ENCODE results near the gene DNAJC24. TPM values are rescaled to one million over a fixed set of nuclear protein-coding genes. Genes with fewer than 3 reads are reported as not detected.

DNAJC24 gene
- total RNA-seq, 1 donor from 2014 or later: 21.9 TPM

DNA sequence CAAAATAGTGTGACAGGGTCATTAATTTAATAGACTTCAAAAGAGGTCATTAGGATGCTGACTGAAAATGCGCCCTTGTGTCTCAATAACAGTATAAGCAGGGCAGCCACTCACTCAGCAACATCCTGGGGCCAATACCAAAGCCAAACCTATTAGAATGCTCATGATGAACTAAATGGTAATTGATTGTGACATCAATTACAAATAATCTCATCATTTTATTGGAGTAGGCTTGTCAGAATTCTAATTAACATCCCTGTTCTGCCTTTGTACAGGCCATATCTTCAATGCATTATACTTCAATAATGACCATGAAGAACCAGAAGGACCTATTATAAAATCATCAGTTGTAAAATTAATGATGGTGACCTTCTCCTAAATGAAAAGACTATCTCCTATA lies 64.2 kb downstream of the DNAJC24 start:
- H3K27ac Mint-ChIP-seq: no peak overlapping the region
- H3K36me3 Mint-ChIP-seq (ENCODE audit: insufficient read depth): peaks cover 25% of the 10 kb centered on the region
- DNase-seq (ENCODE audit: low spot score, unreplicated experiment): no peak
- H3K27me3 Mint-ChIP-seq: no peaks in the 10 kb centered on the region
- H3K9me3 Mint-ChIP-seq (ENCODE audit: low read depth): peaks cover 12% of the 10 kb centered on the region
- TF ChIP-seq, protein P1, sequence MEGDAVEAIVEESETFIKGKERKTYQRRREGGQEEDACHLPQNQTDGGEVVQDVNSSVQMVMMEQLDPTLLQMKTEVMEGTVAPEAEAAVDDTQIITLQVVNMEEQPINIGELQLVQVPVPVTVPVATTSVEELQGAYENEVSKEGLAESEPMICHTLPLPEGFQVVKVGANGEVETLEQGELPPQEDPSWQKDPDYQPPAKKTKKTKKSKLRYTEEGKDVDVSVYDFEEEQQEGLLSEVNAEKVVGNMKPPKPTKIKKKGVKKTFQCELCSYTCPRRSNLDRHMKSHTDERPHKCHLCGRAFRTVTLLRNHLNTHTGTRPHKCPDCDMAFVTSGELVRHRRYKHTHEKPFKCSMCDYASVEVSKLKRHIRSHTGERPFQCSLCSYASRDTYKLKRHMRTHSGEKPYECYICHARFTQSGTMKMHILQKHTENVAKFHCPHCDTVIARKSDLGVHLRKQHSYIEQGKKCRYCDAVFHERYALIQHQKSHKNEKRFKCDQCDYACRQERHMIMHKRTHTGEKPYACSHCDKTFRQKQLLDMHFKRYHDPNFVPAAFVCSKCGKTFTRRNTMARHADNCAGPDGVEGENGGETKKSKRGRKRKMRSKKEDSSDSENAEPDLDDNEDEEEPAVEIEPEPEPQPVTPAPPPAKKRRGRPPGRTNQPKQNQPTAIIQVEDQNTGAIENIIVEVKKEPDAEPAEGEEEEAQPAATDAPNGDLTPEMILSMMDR (IDR thresholded peaks at IDR 0.05; ENCODE audit: unreplicated experiment): no peak
- no peak overlapping the region for H3K4me3 Mint-ChIP-seq (ENCODE audit: low read depth)
- H3K4me1 Mint-ChIP-seq (ENCODE audit: low read depth): peaks cover 1% of the 10 kb centered on the region

DNA sequence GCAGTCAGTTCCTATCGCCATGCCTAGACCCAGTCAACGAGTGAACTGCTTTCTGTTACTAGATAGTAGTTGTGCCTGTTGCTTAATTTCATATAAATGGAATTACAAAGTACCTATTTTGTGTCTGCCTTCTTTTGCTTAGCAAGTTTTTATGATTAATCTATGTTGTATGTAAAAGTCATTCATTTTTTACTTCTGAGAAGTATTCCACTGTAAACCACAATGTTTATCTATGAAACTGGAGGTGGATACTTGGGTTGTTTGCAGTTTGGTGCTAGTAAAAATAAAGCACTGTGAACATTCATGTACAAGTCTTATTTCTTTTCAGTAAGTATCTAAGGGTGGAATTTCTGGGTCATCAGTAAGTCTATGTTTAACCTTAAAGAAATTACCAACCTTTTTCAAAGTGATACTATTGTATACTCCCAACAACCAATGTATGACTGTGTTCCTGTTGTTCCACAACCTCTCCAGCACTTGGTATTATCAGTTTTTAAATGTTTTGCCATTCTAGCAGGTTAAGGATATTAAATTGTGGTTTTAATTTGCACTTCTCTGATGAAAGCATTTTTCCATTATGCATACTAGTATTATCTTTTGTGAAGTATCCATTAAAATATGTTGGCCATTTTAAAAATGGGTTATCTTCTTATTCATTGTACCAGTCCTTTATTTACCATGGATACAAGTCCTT lies 68.2 kb downstream of the DNAJC24 start:
- H3K4me3 Mint-ChIP-seq (ENCODE audit: low read depth): no peak overlapping the region
- peaks cover 19% of the 10 kb centered on the region for H3K4me1 Mint-ChIP-seq (ENCODE audit: low read depth)

DNA sequence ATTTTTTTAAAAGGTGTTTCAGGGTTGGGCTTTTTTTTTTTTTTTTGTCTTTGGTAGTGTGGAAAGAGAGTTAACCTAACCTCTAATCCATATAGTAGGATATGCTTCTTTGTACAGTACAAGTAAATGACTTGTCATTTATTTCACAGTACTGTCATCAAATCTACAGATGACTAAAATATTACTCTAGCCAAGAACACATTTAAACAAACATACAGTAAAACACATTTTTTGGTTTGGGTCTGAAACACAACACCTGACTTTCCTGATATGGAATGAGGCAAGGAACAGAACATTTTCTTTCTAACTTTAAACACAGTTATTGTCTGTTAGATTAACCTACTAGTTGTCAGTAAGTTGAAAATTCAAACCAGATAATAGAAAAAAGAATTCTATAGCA lies 71.6 kb downstream of the DNAJC24 start:
- TF ChIP-seq, protein P1 (IDR thresholded peaks at IDR 0.05; ENCODE audit: unreplicated experiment): no peak
- Mint-ChIP-seq H3K27me3 (no peaks in the 10 kb centered on the region), H3K4me1 (ENCODE audit: low read depth) (peaks cover 30% of the 10 kb centered on the region), H3K36me3 (ENCODE audit: insufficient read depth) (peaks cover 16% of the 10 kb centered on the region), H3K9me3 (ENCODE audit: low read depth) (peaks cover 19% of the 10 kb centered on the region), H3K4me3 (ENCODE audit: low read depth) (no peak overlapping the region), H3K27ac (peak overlapping the region; percentile 50)
- DNase-seq (ENCODE audit: low spot score, unreplicated experiment): no peak

More for the DNA sequence above, 68.2 kb downstream of the DNAJC24 start:
- Mint-ChIP-seq H3K9me3 (ENCODE audit: low read depth) (peaks cover 19% of the 10 kb centered on the region), H3K27me3 (no peaks in the 10 kb centered on the region), H3K36me3 (ENCODE audit: insufficient read depth) (peaks cover 19% of the 10 kb centered on the region), H3K27ac (no peak overlapping the region)
- TF ChIP-seq, protein P1 (IDR thresholded peaks at IDR 0.05; ENCODE audit: unreplicated experiment): no peak
- DNase-seq (ENCODE audit: low spot score, unreplicated experiment): no peak

DNA sequence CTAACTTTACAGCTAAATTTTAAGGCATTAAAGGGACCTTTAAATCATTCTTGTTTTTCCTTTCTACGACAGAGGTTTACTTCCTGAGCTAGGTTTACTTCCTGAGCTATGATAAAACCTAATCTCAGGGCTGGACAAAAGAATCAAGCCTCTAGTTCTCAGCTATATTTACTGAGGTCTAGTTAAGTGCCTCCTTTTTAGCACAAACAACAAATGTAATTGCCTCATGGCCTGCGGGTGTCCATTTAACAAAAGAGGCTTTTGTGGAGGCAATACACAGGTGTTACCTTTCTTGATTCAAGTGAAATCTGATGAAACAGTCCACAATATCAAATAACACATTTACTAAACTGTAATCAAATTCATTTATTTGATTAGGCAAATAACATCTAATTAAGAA lies 72.4 kb downstream of the DNAJC24 start:
- Mint-ChIP-seq H3K9me3 (ENCODE audit: low read depth) (peaks cover 20% of the 10 kb centered on the region), H3K36me3 (ENCODE audit: insufficient read depth) (peaks cover 17% of the 10 kb centered on the region), H3K27ac (peak overlapping the region; percentile 86), H3K27me3 (no peaks in the 10 kb centered on the region), H3K4me3 (ENCODE audit: low read depth) (no peak overlapping the region), H3K4me1 (ENCODE audit: low read depth) (peaks cover 30% of the 10 kb centered on the region)
- DNase-seq (ENCODE audit: low spot score, unreplicated experiment): no peak
- TF ChIP-seq, protein P1 (IDR thresholded peaks at IDR 0.05; ENCODE audit: unreplicated experiment): no peak

DNA sequence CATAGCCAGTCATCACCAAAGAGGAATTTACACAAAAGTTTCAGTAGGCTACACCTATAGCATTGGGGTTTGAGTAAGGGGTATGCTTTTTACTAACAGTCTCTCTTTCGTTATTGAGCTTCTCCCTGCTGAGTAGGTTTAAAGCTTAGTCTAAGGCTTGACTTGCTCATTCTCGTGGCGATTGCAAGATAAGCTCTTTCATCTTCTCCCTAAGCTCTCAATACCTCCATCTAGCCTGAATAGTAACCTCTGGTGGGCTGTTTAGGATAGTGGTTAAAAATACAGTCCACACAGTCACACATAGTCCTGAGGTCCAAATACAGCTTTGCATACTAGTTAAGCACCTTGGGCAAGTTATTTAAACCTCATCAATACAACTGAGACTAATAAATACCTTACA lies 74.1 kb downstream of the DNAJC24 start:
- Mint-ChIP-seq H3K4me1 (ENCODE audit: low read depth) (peaks cover 40% of the 10 kb centered on the region), H3K27ac (peak overlapping the region; percentile 0), H3K9me3 (ENCODE audit: low read depth) (peaks cover 10% of the 10 kb centered on the region), H3K36me3 (ENCODE audit: insufficient read depth) (peaks cover 16% of the 10 kb centered on the region), H3K27me3 (no peaks in the 10 kb centered on the region), H3K4me3 (ENCODE audit: low read depth) (no peak overlapping the region)
- DNase-seq (ENCODE audit: low spot score, unreplicated experiment): no peak
- TF ChIP-seq, protein P1 (IDR thresholded peaks at IDR 0.05; ENCODE audit: unreplicated experiment): no peak
